Naive thymus-derived CD8-positive, alpha-beta T cell (primary cell): Measurements from ENCODE around the gene GRPEL1. TPM values are rescaled to one million over a fixed set of nuclear protein-coding genes. Genes with fewer than 3 reads are reported as not detected.
A peak's percentile ranks its signal among the peaks of the same experiment; 100 is the strongest.

Experiments used
- ATAC-seq, 2 donors: fragments of 150-1000 bp; cut with Tn5 transposase in 1 of 2; sonication (Bioruptor Pico), chemical (Tn5 transposase) in 1 of 2; 1 replicate in 1 of 2; 2 replicates in 1 of 2; pipeline ENCODE4 v1.10.0; 2021; ENCODE audit warnings: mild to moderate bottlenecking in 2 of 2, moderate library complexity in 2 of 2
- POLR2A ChIA-PET: fragments of 350-600 bp; sonication (Branson Sonifier 250); formaldehyde crosslinking; loops from one replicate; lab custom pipeline; 2021; ENCODE audit warnings: antibody characterized with exemption; lab: Charles Lee
- DNase-seq, 10 donors: peaks; one replicate each; pipeline versions ENCODE4 v3.0.0 to v3.0.0-alpha.2; 2020 to 2022
- H3K27ac Mint-ChIP-seq, 10 donors: one replicate each; pipeline ENCODE4 v1.8.0; 2020 to 2022; ENCODE audit warnings: mild to moderate bottlenecking in 10 of 10, mixed read lengths in 10 of 10, moderate library complexity in 4 of 10, inconsistent platforms in 1 of 10
- H3K27me3 Mint-ChIP-seq, 5 donors: one replicate each; pipeline ENCODE4 v1.8.0; 2021 to 2022; ENCODE audit warnings: mixed read lengths in 5 of 5
- H3K36me3 Mint-ChIP-seq, 3 donors: one replicate each; pipeline ENCODE4 v1.8.0; 2020 to 2022; ENCODE audit warnings: mixed read lengths in 3 of 3, mild to moderate bottlenecking in 2 of 3, inconsistent platforms in 1 of 3
- H3K4me1 Mint-ChIP-seq, 4 donors: one replicate each; pipeline ENCODE4 v1.8.0; 2021 to 2022; ENCODE audit warnings: mixed read lengths in 4 of 4
- H3K4me3 Mint-ChIP-seq, 10 donors: one replicate each; pipeline ENCODE4 v1.8.0; 2020 to 2022; ENCODE audit warnings: mild to moderate bottlenecking in 10 of 10, mixed read lengths in 10 of 10, moderate library complexity in 6 of 10, inconsistent platforms in 1 of 10
- H3K9me3 Mint-ChIP-seq, 9 donors: one replicate each; pipeline ENCODE4 v1.8.0; 2020 to 2022; ENCODE audit warnings: mixed read lengths in 9 of 9, mild to moderate bottlenecking in 3 of 9, inconsistent platforms in 1 of 9, moderate library complexity in 1 of 9
- polyA plus RNA-seq, 3 donors: library from polyadenylated mRNA; unstranded; fragments of 300-500 nt; fragmentation: Illumina TruSeq; gene quantifications; one replicate each; pipeline ENCODE4 v1.2.3, GENCODE V29; 2021
- total RNA-seq, 8 experiments: library from RNA in 2 of 8; stranded (reverse) in 2 of 8; gene quantifications; one replicate each; pipeline ENCODE4 v1.2.3 and lab custom pipeline; 2021 to 2026

GRPEL1 gene
- total and polyA plus RNA-seq, 5 experiments from 2014 or later, result 31.4 to 47.6 (median 37.8) TPM

DNA sequence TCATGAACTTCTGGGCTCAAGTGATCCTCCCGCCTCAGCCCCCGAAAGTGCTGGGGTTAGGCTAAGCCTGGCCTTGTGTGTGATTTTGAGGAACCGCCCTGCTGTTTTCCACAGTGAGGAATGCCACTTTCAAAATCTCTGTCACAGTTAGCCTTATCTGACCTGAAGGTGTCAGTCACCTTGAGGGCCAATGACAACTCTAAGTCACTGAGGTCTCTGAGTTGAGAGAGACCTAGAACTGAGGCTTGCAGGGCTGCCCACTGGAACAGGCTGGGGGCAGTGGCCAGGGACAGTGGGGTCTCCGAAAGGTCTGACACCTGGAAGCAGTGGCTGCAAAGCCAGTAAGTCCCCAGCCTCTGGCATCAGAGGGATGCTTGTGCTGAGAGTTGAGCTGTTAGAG is 18.6 kb downstream of the GRPEL1 start:
- ATAC-seq, result no peak
- POLR2A ChIA-PET, result interaction anchor here (1.2 kb wide), 1 partner anchor 19 kb away, joined by 3 read pairs; the partner anchor contains the start of gene GRPEL1
- H3K27me3 Mint-ChIP-seq, result no peaks in the 10 kb centered on the region
- H3K4me1 Mint-ChIP-seq, result peaks cover 42 to 85% (median 72%) of the 10 kb centered on the region in 4 donors
- no peaks in the 10 kb centered on the region for H3K9me3 Mint-ChIP-seq
- peak overlapping the region in 1 of 10 donors; percentile 64 for H3K27ac Mint-ChIP-seq
- no peak for DNase-seq
- no peak overlapping the region for H3K4me3 Mint-ChIP-seq
- peaks cover 2 to 32% (median 6%) of the 10 kb centered on the region in 3 donors for H3K36me3 Mint-ChIP-seq

DNA sequence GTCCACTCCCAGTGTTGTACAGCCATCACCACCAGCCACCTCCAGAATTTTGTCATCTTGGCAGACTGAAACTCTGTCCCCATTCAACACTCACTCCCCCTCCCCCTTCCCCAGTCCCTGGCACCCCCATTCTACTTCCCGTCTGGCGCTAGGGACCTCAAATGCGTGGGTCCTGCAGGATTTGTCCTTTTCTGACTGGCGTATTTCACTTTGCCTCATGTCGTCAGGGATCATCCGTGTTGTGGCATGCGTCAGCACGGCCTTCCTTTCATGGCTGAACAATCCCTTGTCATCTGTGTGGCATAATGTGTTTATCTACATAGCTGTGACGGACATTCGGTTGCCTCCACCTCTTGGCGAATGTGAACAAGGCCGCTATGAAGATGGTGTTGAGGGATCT is 19.2 kb downstream of the GRPEL1 start:
- Mint-ChIP-seq H3K4me3 (peak overlapping the region in 3 of 10 donors; percentile 15 to 70 (median 52)), H3K9me3 (no peaks in the 10 kb centered on the region), H3K27ac (peak overlapping the region in 1 of 10 donors; percentile 51), H3K36me3 (peaks cover 0 to 25% (median 2%) of the 10 kb centered on the region in 3 donors), H3K27me3 (no peaks in the 10 kb centered on the region), H3K4me1 (peaks cover 41 to 81% (median 71%) of the 10 kb centered on the region in 4 donors)
- POLR2A ChIA-PET, result no interaction called here
- DNase-seq (no peak), ATAC-seq (no peak)

GRCh38 chr4:7046971-7047370 is 20.9 kb downstream of the GRPEL1 start:
- H3K27me3 Mint-ChIP-seq, result no peaks in the 10 kb centered on the region
- H3K36me3 Mint-ChIP-seq, result peaks cover 0 to 13% (median 2%) of the 10 kb centered on the region in 3 donors
- H3K4me1 Mint-ChIP-seq, result peaks cover 40 to 69% (median 64%) of the 10 kb centered on the region in 4 donors
- no peak for ATAC-seq
- H3K27ac Mint-ChIP-seq, result peak overlapping the region in 8 of 10 donors; percentile 15 to 89 (median 78)
- no peaks in the 10 kb centered on the region for H3K9me3 Mint-ChIP-seq
- H3K4me3 Mint-ChIP-seq, result peak overlapping the region in 9 of 10 donors; percentile 60 to 94 (median 87)
- no peak for DNase-seq
- POLR2A ChIA-PET, result interaction anchor here (1.2 to 1.5 kb wide), 3 partner anchors 16 to 72 kb away, joined by 3 to 6 read pairs (median 4); partner anchors contain the start of gene GRPEL1

GRCh38 chr4:7045961-7046921 is 21.6 kb downstream of the GRPEL1 start:
- peaks cover 43 to 73% (median 64%) of the 10 kb centered on the region in 4 donors for H3K4me1 Mint-ChIP-seq
- peaks cover 0 to 13% (median 2%) of the 10 kb centered on the region in 3 donors for H3K36me3 Mint-ChIP-seq
- ATAC-seq (no peak), DNase-seq (no peak)
- H3K27ac Mint-ChIP-seq, result peak overlapping the region in 6 of 10 donors; percentile 75 to 89 (median 80)
- H3K27me3 Mint-ChIP-seq, result no peaks in the 10 kb centered on the region
- POLR2A ChIA-PET, result interaction anchor here (1.2 to 6.9 kb wide), 4 partner anchors 17 to 72 kb away, joined by 3 to 172 read pairs (median 5); partner anchors contain the start of gene GRPEL1
- no peaks in the 10 kb centered on the region for H3K9me3 Mint-ChIP-seq
- peak overlapping the region; percentile 87 to 95 (median 92) for H3K4me3 Mint-ChIP-seq

DNA sequence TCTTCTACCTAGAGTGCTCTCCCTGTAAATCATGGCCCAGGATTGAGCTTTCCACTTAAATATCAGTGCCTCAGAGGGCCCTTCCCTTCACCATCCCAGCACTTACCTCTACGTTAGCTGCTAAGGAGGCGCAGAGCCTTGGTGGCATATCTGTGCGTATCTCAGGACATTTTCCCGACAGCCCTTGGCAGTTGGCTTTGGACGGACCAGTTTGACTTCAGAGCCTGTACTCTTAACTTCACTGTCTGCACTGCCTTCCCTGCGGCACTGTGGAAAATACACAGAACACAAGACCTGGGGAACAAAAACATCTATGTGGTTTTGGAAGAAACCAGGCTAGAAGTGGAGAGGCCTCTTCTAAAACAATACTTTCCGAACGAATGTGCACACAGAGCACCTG is 22.3 kb downstream of the GRPEL1 start:
- H3K27ac Mint-ChIP-seq, result peak overlapping the region in 8 of 10 donors; percentile 41 to 80 (median 74)
- no peak for DNase-seq
- peaks cover 43 to 73% (median 62%) of the 10 kb centered on the region in 4 donors for H3K4me1 Mint-ChIP-seq
- H3K27me3 Mint-ChIP-seq, result no peaks in the 10 kb centered on the region
- H3K36me3 Mint-ChIP-seq, result peaks cover 0 to 11% (median 2%) of the 10 kb centered on the region in 3 donors
- POLR2A ChIA-PET, result interaction anchor here (1.1 to 6.9 kb wide), 4 partner anchors 17 to 136 kb away, joined by 3 to 172 read pairs (median 20); partner anchors contain the start of genes GRPEL1 and TBC1D14
- peak overlapping the region; percentile 87 to 95 (median 92) for H3K4me3 Mint-ChIP-seq
- no peaks in the 10 kb centered on the region for H3K9me3 Mint-ChIP-seq
- ATAC-seq, result no peak

- Mint-ChIP-seq H3K27me3 (no peaks in the 10 kb centered on the region), H3K27ac (peak overlapping the region; percentile 68 to 93 (median 88)), H3K4me1 (peaks cover 39 to 66% (median 55%) of the 10 kb centered on the region in 4 donors), H3K4me3 (peak overlapping the region; percentile 87 to 95 (median 92)), H3K36me3 (peaks cover 0 to 11% (median 2%) of the 10 kb centered on the region in 3 donors), H3K9me3 (no peaks in the 10 kb centered on the region)
- POLR2A ChIA-PET, result interaction anchor here (0.6 to 6.9 kb wide), 13 partner anchors 12 to 860 kb away, joined by 3 to 172 read pairs (median 5); partner anchors contain the start of genes BLOC1S4, GRPEL1 and TBC1D14
- DNase-seq (no peak), ATAC-seq (no peak)
Measured at GRCh38 chr4:7044137-7044930, 23.5 kb downstream of the GRPEL1 start.

DNA sequence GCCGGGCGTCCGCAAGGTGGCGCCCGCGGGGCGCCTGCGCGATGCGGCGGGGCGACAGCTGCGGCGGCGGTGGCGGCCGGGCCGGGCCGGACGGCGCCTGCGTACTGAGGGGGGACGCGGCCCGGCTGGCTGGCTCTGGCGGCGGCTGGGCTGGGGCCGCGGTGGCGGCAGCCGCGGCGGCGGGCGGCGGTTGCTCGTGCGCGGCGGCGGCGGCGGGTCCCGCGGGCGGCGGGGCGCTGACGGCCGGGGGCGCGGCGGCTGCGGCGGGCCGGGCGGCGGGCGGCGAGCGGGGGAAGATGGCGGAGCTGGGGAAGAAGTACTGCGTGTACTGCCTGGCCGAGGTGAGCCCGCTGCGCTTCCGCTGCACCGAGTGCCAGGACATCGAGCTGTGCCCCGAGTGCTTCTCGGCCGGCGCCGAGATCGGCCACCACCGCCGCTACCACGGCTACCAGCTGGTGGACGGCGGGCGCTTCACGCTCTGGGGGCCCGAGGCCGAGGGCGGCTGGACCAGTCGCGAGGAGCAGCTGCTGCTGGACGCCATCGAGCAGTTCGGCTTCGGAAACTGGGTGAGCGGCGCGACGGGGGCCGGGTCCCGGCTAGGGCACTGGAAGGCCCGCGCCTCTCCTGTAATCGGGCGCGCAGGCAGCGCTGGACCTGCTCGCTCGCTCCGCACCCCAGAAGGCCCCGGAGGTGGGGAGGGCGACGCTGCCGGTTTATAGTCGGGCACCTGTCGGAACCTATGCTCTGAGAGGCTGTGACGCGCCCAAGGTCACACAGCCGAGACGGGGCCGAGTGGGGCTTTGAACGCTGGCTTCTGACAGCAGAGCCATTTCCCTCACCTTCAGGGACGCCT is 24.4 kb downstream of the GRPEL1 start, which contains the start of gene TADA2B:
TADA2B (plus strand) TSS at position 89 of the 853 bp plus-strand sequence; CDS start at position 297, 208 bp downstream.
- POLR2A ChIA-PET, result interaction anchor here (0.8 to 6.9 kb wide), 18 partner anchors 13 to 402 kb away, joined by 3 to 172 read pairs (median 5); partner anchors contain the start of genes BLOC1S4, GRPEL1 and TBC1D14
- Mint-ChIP-seq H3K4me1 (peaks cover 35 to 58% (median 48%) of the 10 kb centered on the region in 4 donors), H3K27me3 (no peaks in the 10 kb centered on the region), H3K27ac (peak within 1 kb of the TSS; percentile 72 to 94 (median 90)), H3K36me3 (peaks cover 0 to 8% (median 2%) of the 10 kb centered on the region in 3 donors), H3K4me3 (peak within 1 kb of the TSS; percentile 87 to 95 (median 92)), H3K9me3 (no peaks in the 10 kb centered on the region)
- ATAC-seq (peak; percentile 55 to 67), DNase-seq (peak; percentile 30 to 74 (median 50))

GRCh38 chr4:7042503-7043283 is 25.2 kb downstream of the GRPEL1 start:
- Mint-ChIP-seq H3K36me3 (peaks cover 0 to 8% (median 2%) of the 10 kb centered on the region in 3 donors), H3K4me1 (peaks cover 35 to 53% (median 46%) of the 10 kb centered on the region in 4 donors), H3K27ac (peak overlapping the region; percentile 53 to 94 (median 85)), H3K9me3 (no peaks in the 10 kb centered on the region), H3K27me3 (no peaks in the 10 kb centered on the region), H3K4me3 (peak overlapping the region; percentile 85 to 95 (median 92))
- POLR2A ChIA-PET, result interaction anchor here (0.6 to 6.9 kb wide), 18 partner anchors 14 to 402 kb away, joined by 3 to 172 read pairs (median 5); partner anchors contain the start of genes BLOC1S4, GRPEL1 and TBC1D14
- ATAC-seq, result peak; percentile 73 to 78
- DNase-seq, result peak; percentile 77 to 94 (median 88)

- POLR2A ChIA-PET, result interaction anchor here (0.6 to 6.9 kb wide), 8 partner anchors 28 to 377 kb away, joined by 3 to 172 read pairs (median 6); partner anchors contain the start of genes GRPEL1 and TBC1D14
- peak overlapping the region; percentile 53 to 94 (median 80) for H3K27ac Mint-ChIP-seq
- peaks cover 0 to 4% (median 2%) of the 10 kb centered on the region in 3 donors for H3K36me3 Mint-ChIP-seq
- peak in 4 of 10 donors; percentile 6 to 43 (median 28) for DNase-seq
- H3K4me1 Mint-ChIP-seq, result peaks cover 28 to 53% (median 41%) of the 10 kb centered on the region in 4 donors
- H3K27me3 Mint-ChIP-seq, result no peaks in the 10 kb centered on the region
- ATAC-seq, result no peak
- H3K4me3 Mint-ChIP-seq, result peak overlapping the region; percentile 72 to 95 (median 80)
- no peaks in the 10 kb centered on the region for H3K9me3 Mint-ChIP-seq
Measured at GRCh38 chr4:7041801-7042502, 25.9 kb downstream of the GRPEL1 start.
